HepG2 (cell line): ENCODE measurements around the gene MAP2K3. TPM values are rescaled to one million over a fixed set of nuclear protein-coding genes. Genes with fewer than 3 reads are reported as not detected.
A peak's percentile ranks its signal among the peaks of the same experiment; 100 is the strongest.

Source experiments
- ARNTL ChIP-seq: sonication (generic); formaldehyde crosslinking; IDR thresholded peaks from 2 replicates; pipeline ENCODE4 v1.4.0; 2020; ENCODE audit warnings: mild to moderate bottlenecking, missing genetic modification reagents
- BRD4 ChIP-seq: sonication (generic); formaldehyde crosslinking; IDR thresholded peaks from 2 replicates; pipeline ENCODE4 v1.4.0; 2020; ENCODE audit warnings: missing genetic modification reagents
- CBX1 ChIP-seq: IDR thresholded peaks from one replicate; pipeline ENCODE4 v1.6.1; 2016; ENCODE audit warnings: antibody characterized with exemption, low read depth
- E2F5 ChIP-seq: sonication (generic); formaldehyde crosslinking; conservative IDR thresholded peaks from 2 replicates; pipeline ENCODE4 v1.4.0; 2020; ENCODE audit warnings: missing genetic modification reagents
- FOXK1 ChIP-seq: sonication (generic); formaldehyde crosslinking; IDR thresholded peaks from 2 replicates; pipeline ENCODE4 v1.4.0; 2020; ENCODE audit warnings: low read depth, missing genetic modification reagents, borderline replicate concordance
- GABPA ChIP-seq, 2 experiments: IDR thresholded peaks; 2 replicates each; pipeline ENCODE4 v1.6.1; 2011 to 2016; ENCODE audit warnings: low read depth in 2 of 2, low read length in 1 of 2, missing biosample characterization in 1 of 2, missing genetic modification characterization in 1 of 2
- GTF2F1 ChIP-seq: fragments of 150-350 bp; IDR thresholded peaks from 2 replicates; pipeline ENCODE4 v1.6.1; 2014; ENCODE audit warnings: low read length
- HNRNPL ChIP-seq: fragments of 200-400 bp; formaldehyde crosslinking; IDR thresholded peaks from 2 replicates; pipeline ENCODE4 v1.6.1; 2017; ENCODE audit warnings: mild to moderate bottlenecking, low read depth, low read length
- POLR2G ChIP-seq: fragments of 200-400 bp; formaldehyde crosslinking; IDR thresholded peaks from 2 replicates; pipeline ENCODE4 v1.6.1; 2018; ENCODE audit warnings: mild to moderate bottlenecking, low read depth, low read length, moderate library complexity
- SOX6 ChIP-seq, 2 experiments: fragments of 450-650 bp in 1 of 2; sonication (generic) in 1 of 2; formaldehyde crosslinking in 1 of 2; IDR thresholded peaks; 2 replicates each; pipeline versions ENCODE4 v1.4.0 to v1.6.1; 2017 to 2020; ENCODE audit warnings: antibody characterized with exemption in 1 of 2, mild to moderate bottlenecking in 1 of 2, missing genetic modification reagents in 1 of 2
- XRCC5 ChIP-seq: fragments of 200-400 bp; formaldehyde crosslinking; optimal IDR thresholded peaks from 2 replicates; pipeline ENCODE3; 2017; ENCODE audit warnings: mild to moderate bottlenecking, low read length
- ZBTB7A ChIP-seq: sonication (generic); formaldehyde crosslinking; IDR thresholded peaks from 2 replicates; pipeline ENCODE4 v1.8.0; 2022; ENCODE audit warnings: mild to moderate bottlenecking, missing genetic modification reagents
- ZFP36L2 ChIP-seq: sonication (generic); formaldehyde crosslinking; IDR thresholded peaks from 2 replicates; pipeline ENCODE4 v1.4.0; 2020; ENCODE audit warnings: missing genetic modification reagents
- ZKSCAN1 ChIP-seq: fragments of 150-350 bp; IDR thresholded peaks from 2 replicates; pipeline ENCODE4 v1.6.1; 2014; ENCODE audit warnings: low read length
- ZNF335 ChIP-seq: sonication (generic); formaldehyde crosslinking; IDR thresholded peaks from 2 replicates; pipeline ENCODE4 v1.4.0; 2020; ENCODE audit warnings: missing genetic modification reagents
- ZNF557 ChIP-seq: sonication (generic); formaldehyde crosslinking; IDR thresholded peaks from 2 replicates; pipeline ENCODE4 v1.4.0; 2020; ENCODE audit warnings: missing genetic modification reagents
- ZNF562 ChIP-seq: sonication (generic); formaldehyde crosslinking; IDR thresholded peaks from 2 replicates; pipeline ENCODE4 v1.8.0; 2022; ENCODE audit warnings: missing genetic modification reagents, borderline replicate concordance
- ZNF687 ChIP-seq: sonication (generic); formaldehyde crosslinking; IDR thresholded peaks from 2 replicates; pipeline ENCODE4 v1.5.1; 2020; ENCODE audit warnings: mild to moderate bottlenecking, missing genetic modification reagents, moderate library complexity
- ZSCAN29 ChIP-seq: sonication (generic); formaldehyde crosslinking; conservative IDR thresholded peaks from 2 replicates; pipeline ENCODE4 v1.4.0; 2020; ENCODE audit warnings: mild to moderate bottlenecking, missing genetic modification reagents
- polyA plus RNA-seq, 8 experiments: library from polyadenylated mRNA; depleted of rRNA in 3 of 8; stranded (reverse) in 7 of 8; unstranded in 1 of 8; fragments of >200 nt; fragmentation: Illumina TruSeq in 4 of 8; extraction: Trizol in 4 of 8; gene quantifications; 2 replicates each; pipeline versions ENCODE4 v1.2.1 to v1.2.3, GENCODE V29; 2011 to 2016; ENCODE audit warnings: low read depth in 4 of 8, missing spikeins in 1 of 8, mixed read lengths in 1 of 8; ENCODE audit not compliant: insufficient read depth in 1 of 8
- total RNA-seq, 5 experiments: library from RNA; depleted of rRNA; stranded (reverse); fragments of >200 nt; fragmentation: Illumina TruSeq; extraction: Trizol; gene quantifications; 2 replicates each; pipeline ENCODE4 v1.2.3, GENCODE V29; 2016; ENCODE audit warnings: low read depth in 1 of 5
- TF ChIP-seq, protein P1 (sequence below): sonication (generic); formaldehyde crosslinking; IDR thresholded peaks from 2 replicates; pipeline ENCODE4 v1.4.0; 2020; ENCODE audit warnings: mild to moderate bottlenecking, missing genetic modification reagents
- TF ChIP-seq, protein P2 (sequence below): sonication (generic); formaldehyde crosslinking; IDR thresholded peaks from 2 replicates; pipeline ENCODE4 v1.4.0; 2020; ENCODE audit warnings: missing genetic modification reagents

Gene MAP2K3
- total and polyA plus RNA-seq, 2 of the 13 experiments (the other 11 are each of a cell fraction or from before 2014, with no cell fraction given) = 20.5 to 27.4 TPM

GRCh38 chr17:21286066-21286770, 1.7 kb downstream of the MAP2K3 start (continued):
- TF ChIP-seq XRCC5 (peak; percentile 69), ZSCAN29 (CRISPR knock-in tag) (0 out of 2 replicates have a peak, but pooled peaks have one; percentile 40), SOX6 (IDR thresholded peaks at IDR 0.05) (no peak), SOX6 (CRISPR knock-in tag; IDR thresholded peaks at IDR 0.05) (peak; percentile 67), ZNF687 (CRISPR knock-in tag) (peak; percentile 75), ZFP36L2 (CRISPR knock-in tag) (no peak), POLR2G (peak; percentile 71), ARNTL (CRISPR knock-in tag) (peak; percentile 94), ZNF562 (CRISPR knock-in tag) (no peak), GTF2F1 (0 out of 2 replicates have a peak, but pooled peaks have one; percentile 14), HNRNPL (peak; percentile 91), FOXK1 (CRISPR knock-in tag) (peak; percentile 70; the same call in 1 of the 2 replicates), GABPA (IDR thresholded peaks at IDR 0.05; ENCODE audit: low read depth, low read length) (no peak), GABPA (CRISPR knock-in tag; IDR thresholded peaks at IDR 0.05; ENCODE audit: low read depth) (0 out of 2 replicates have a peak, but pooled peaks have one; percentile 51), ZNF557 (CRISPR knock-in tag) (no peak), ZKSCAN1 (no peak), BRD4 (CRISPR knock-in tag) (peak; percentile 34; the same call in 1 of the 2 replicates), ZNF335 (CRISPR knock-in tag) (0 out of 2 replicates have a peak, but pooled peaks have one; percentile 43), ZBTB7A (CRISPR knock-in tag) (no peak; the same call in 1 of the 2 replicates), CBX1 (peak; percentile 12), E2F5 (no peak)
- TF ChIP-seq, protein P1, sequence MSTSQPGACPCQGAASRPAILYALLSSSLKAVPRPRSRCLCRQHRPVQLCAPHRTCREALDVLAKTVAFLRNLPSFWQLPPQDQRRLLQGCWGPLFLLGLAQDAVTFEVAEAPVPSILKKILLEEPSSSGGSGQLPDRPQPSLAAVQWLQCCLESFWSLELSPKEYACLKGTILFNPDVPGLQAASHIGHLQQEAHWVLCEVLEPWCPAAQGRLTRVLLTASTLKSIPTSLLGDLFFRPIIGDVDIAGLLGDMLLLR = no peak
- TF ChIP-seq, protein P2, sequence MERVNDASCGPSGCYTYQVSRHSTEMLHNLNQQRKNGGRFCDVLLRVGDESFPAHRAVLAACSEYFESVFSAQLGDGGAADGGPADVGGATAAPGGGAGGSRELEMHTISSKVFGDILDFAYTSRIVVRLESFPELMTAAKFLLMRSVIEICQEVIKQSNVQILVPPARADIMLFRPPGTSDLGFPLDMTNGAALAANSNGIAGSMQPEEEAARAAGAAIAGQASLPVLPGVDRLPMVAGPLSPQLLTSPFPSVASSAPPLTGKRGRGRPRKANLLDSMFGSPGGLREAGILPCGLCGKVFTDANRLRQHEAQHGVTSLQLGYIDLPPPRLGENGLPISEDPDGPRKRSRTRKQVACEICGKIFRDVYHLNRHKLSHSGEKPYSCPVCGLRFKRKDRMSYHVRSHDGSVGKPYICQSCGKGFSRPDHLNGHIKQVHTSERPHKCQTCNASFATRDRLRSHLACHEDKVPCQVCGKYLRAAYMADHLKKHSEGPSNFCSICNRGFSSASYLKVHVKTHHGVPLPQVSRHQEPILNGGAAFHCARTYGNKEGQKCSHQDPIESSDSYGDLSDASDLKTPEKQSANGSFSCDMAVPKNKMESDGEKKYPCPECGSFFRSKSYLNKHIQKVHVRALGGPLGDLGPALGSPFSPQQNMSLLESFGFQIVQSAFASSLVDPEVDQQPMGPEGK (CRISPR knock-in tag) = peak; percentile 97
